HepG2 (cell line): ENCODE measurements around the gene LRRC3C. TPM values are rescaled to one million over a fixed set of nuclear protein-coding genes. Genes with fewer than 3 reads are reported as not detected.
A peak's percentile ranks its signal among the peaks of the same experiment; 100 is the strongest.

Source experiments
- ATAC-seq: fragments of 200-7000 bp; cut with Tn5 transposase; 3 replicates; pipeline ENCODE4 v1.9.1; 2020; ENCODE audit warnings: mild to moderate bottlenecking, moderate library complexity
- BruUV-seq: library from RNA; stranded (reverse); fragments of 400-500 nt; replicated peaks from 2 replicates; lab custom pipeline; 2021; lab: Mats Ljungman, UMichigan
- CTCF ChIA-PET: fragments of 300-600 bp; formaldehyde crosslinking; extraction: SDS; loops from one replicate; lab custom pipeline; 2021; ENCODE audit warnings: low total read pairs, inconsistent platforms, low intra/inter-chr PET ratio; lab: Yijun Ruan, JAX
- POLR2A ChIA-PET: fragments of 350-600 bp; sonication (Branson Sonifier 250); formaldehyde crosslinking; loops from one replicate; lab custom pipeline; 2020; ENCODE audit warnings: antibody characterized with exemption, inconsistent platforms; lab: Yijun Ruan, JAX
- DNase-seq: peaks from one replicate; pipeline ENCODE4 v3.0.0-alpha.2; 2015; ENCODE audit warnings: low spot score
- FAIRE-seq: peaks from 3 replicates; lab custom pipeline; 2011; peaks lifted over from hg19 to GRCh38; lab: Jason Lieb, UNC
- H2AFZ ChIP-seq: one replicate; pipeline ENCODE4 v1.6.1; 2011; ENCODE audit warnings: low read length, inconsistent platforms
- H3K27ac ChIP-seq: fragments of 300-600 bp; 3 replicates; pipeline ENCODE4 v1.8.0; 2011; ENCODE audit warnings: mixed run types, mild to moderate bottlenecking, mixed read lengths, low read length, inconsistent platforms; ENCODE audit not compliant: insufficient read depth; ENCODE audit errors: extremely low read length
- H3K27me3 ChIP-seq, 2 experiments: fragments of 200-600 bp in 1 of 2; 2 replicates in 1 of 2; 3 replicates in 1 of 2; pipeline versions ENCODE4 v1.6.0 to v1.8.0; 2011; ENCODE audit warnings: low read length in 2 of 2, mild to moderate bottlenecking in 2 of 2, moderate library complexity in 2 of 2, inconsistent platforms in 1 of 2; ENCODE audit not compliant: insufficient read depth in 2 of 2, control insufficient read depth in 1 of 2
- H3K36me3 ChIP-seq, 2 experiments: fragments of 200-600 bp in 1 of 2; replicated peaks in 1 of 2; 2 replicates in 1 of 2; 3 replicates in 1 of 2; pipeline versions ENCODE4 v1.5.1 to v1.8.0; 2011; ENCODE audit warnings: low read length in 2 of 2, inconsistent platforms in 1 of 2; ENCODE audit not compliant: insufficient read depth in 2 of 2, control insufficient read depth in 1 of 2
- H3K4me1 ChIP-seq: 2 replicates; pipeline ENCODE4 v1.5.1; 2012; ENCODE audit warnings: low read length, inconsistent platforms; ENCODE audit not compliant: insufficient read depth
- H3K4me2 ChIP-seq: 2 replicates; pipeline ENCODE4 v1.6.0; 2011; ENCODE audit warnings: low read depth, low read length, inconsistent platforms
- H3K4me3 ChIP-seq, 3 experiments: fragments of 200-600 bp in 1 of 3; sonication (generic), shearing (Covaris generic) in 1 of 3; replicated peaks in 1 of 3; 2 replicates each; pipeline ENCODE4 v1.5.1; 2011 to 2016; ENCODE audit warnings: low read length in 3 of 3, inconsistent platforms in 2 of 3, low read depth in 2 of 3, mild to moderate bottlenecking in 2 of 3, control low read depth in 1 of 3, mixed read lengths in 1 of 3; ENCODE audit not compliant: insufficient read depth in 1 of 3
- H3K79me2 ChIP-seq: one replicate; pipeline ENCODE4 v1.6.1; 2011; ENCODE audit warnings: low read length, inconsistent platforms; ENCODE audit not compliant: insufficient read depth
- H3K9ac ChIP-seq: 2 replicates; pipeline ENCODE4 v1.6.0; 2011; ENCODE audit warnings: mild to moderate bottlenecking, low read depth, low read length, inconsistent platforms; ENCODE audit not compliant: insufficient read depth
- H3K9me3 ChIP-seq: 2 replicates; pipeline ENCODE4 v1.5.1; 2012; ENCODE audit warnings: mild to moderate bottlenecking, low read length
- H4K20me1 ChIP-seq: 2 replicates; pipeline ENCODE4 v1.6.0; 2011; ENCODE audit warnings: inconsistent platforms, mild to moderate bottlenecking, low read length, moderate library complexity; ENCODE audit not compliant: insufficient read depth
- CEBPG ChIP-seq: IDR thresholded peaks from 2 replicates; pipeline ENCODE4 v1.6.1; 2016
- E2F1 ChIP-seq: sonication (generic); formaldehyde crosslinking; IDR thresholded peaks from 2 replicates; pipeline ENCODE4 v1.5.0; 2020; ENCODE audit warnings: missing genetic modification reagents
- FUBP1 ChIP-seq: sonication (generic); formaldehyde crosslinking; IDR thresholded peaks from 2 replicates; pipeline ENCODE4 v1.5.1; 2020; ENCODE audit warnings: missing genetic modification reagents, mild to moderate bottlenecking, borderline replicate concordance
- GABPB1 ChIP-seq: IDR thresholded peaks from 2 replicates; pipeline ENCODE4 v1.6.1; 2016; ENCODE audit warnings: mild to moderate bottlenecking, missing genetic modification reagents, moderate library complexity, missing compliant biosample characterization
- HNF4A ChIP-seq: sonication (generic); formaldehyde crosslinking; IDR thresholded peaks from 2 replicates; pipeline ENCODE4 v1.4.0; 2020; ENCODE audit warnings: missing genetic modification reagents
- HOXA5 ChIP-seq: sonication (generic); formaldehyde crosslinking; IDR thresholded peaks from 2 replicates; pipeline ENCODE4 v1.4.0; 2020; ENCODE audit warnings: missing genetic modification reagents
- KLF12 ChIP-seq: sonication (generic); formaldehyde crosslinking; IDR thresholded peaks from 2 replicates; pipeline ENCODE4 v1.4.0; 2020; ENCODE audit warnings: missing genetic modification reagents, borderline replicate concordance
- MATR3 ChIP-seq: sonication (generic); formaldehyde crosslinking; IDR thresholded peaks from 2 replicates; pipeline ENCODE4 v1.4.0; 2020; ENCODE audit warnings: missing genetic modification reagents
- MED1 ChIP-seq: sonication (generic); formaldehyde crosslinking; IDR thresholded peaks from 2 replicates; pipeline ENCODE4 v1.4.0; 2020; ENCODE audit warnings: missing genetic modification reagents
- MTA1 ChIP-seq: sonication (generic); formaldehyde crosslinking; IDR thresholded peaks from 2 replicates; pipeline ENCODE4 v1.4.0; 2020; ENCODE audit warnings: missing genetic modification reagents, mild to moderate bottlenecking, borderline replicate concordance
- ONECUT2 ChIP-seq: sonication (generic); formaldehyde crosslinking; IDR thresholded peaks from 2 replicates; pipeline ENCODE4 v1.4.0; 2020; ENCODE audit warnings: missing genetic modification reagents
- POLR2AphosphoS2 ChIP-seq: IDR thresholded peaks from 2 replicates; pipeline ENCODE4 v1.6.1; 2011; ENCODE audit warnings: low read depth, low read length, improper control_type of control experiment
- TBP ChIP-seq: sonication (generic); formaldehyde crosslinking; IDR thresholded peaks from 2 replicates; pipeline ENCODE4 v1.5.0; 2020; ENCODE audit warnings: missing genetic modification reagents
- ZFP37 ChIP-seq: sonication (generic); formaldehyde crosslinking; IDR thresholded peaks from 2 replicates; pipeline ENCODE4 v1.4.0; 2020; ENCODE audit warnings: missing genetic modification reagents, borderline replicate concordance
- ZNF121 ChIP-seq: sonication (generic); formaldehyde crosslinking; IDR thresholded peaks from 2 replicates; pipeline ENCODE4 v1.5.0; 2020; ENCODE audit warnings: mild to moderate bottlenecking, missing genetic modification reagents
- ZNF20 ChIP-seq: sonication (generic); formaldehyde crosslinking; IDR thresholded peaks from 2 replicates; pipeline ENCODE4 v1.4.0; 2020; ENCODE audit warnings: mild to moderate bottlenecking, moderate library complexity, missing genetic modification reagents
- ZNF740 ChIP-seq: sonication (generic); formaldehyde crosslinking; IDR thresholded peaks from 2 replicates; pipeline ENCODE4 v1.4.0; 2020; ENCODE audit warnings: missing genetic modification reagents
- WGBS: methylation state at CpG from one replicate; pipeline ENCODE4 v1.1.6; 2017; ENCODE audit warnings: low lambda C conversion rate; 5-methylcytosine and 5-hydroxymethylcytosine counted together
- in situ Hi-C: cut with HindIII; loops from 2 replicates; pipeline ENCODE4 v1.10.0; 2017; ENCODE audit warnings: low pct_unique_long_range_greater_than_20kb; ENCODE audit not compliant: extremely low pct_ligation_motif_present
- intact Hi-C: fragments of 100-400 bp; cut with micrococcal nuclease; formaldehyde crosslinking; loops from one replicate; pipeline ENCODE4 v1.10.0; 2022; ENCODE audit not compliant: unreplicated experiment
- polyA plus RNA-seq, 8 experiments: library from polyadenylated mRNA; depleted of rRNA in 3 of 8; stranded (reverse) in 7 of 8; unstranded in 1 of 8; fragments of >200 nt; fragmentation: Illumina TruSeq in 4 of 8; extraction: Trizol in 4 of 8; gene quantifications; 2 replicates each; pipeline versions ENCODE4 v1.2.1 to v1.2.3, GENCODE V29; 2011 to 2016; ENCODE audit warnings: low read depth in 4 of 8, missing spikeins in 1 of 8, mixed read lengths in 1 of 8; ENCODE audit not compliant: insufficient read depth in 1 of 8
- total RNA-seq, 5 experiments: library from RNA; depleted of rRNA; stranded (reverse); fragments of >200 nt; fragmentation: Illumina TruSeq; extraction: Trizol; gene quantifications; 2 replicates each; pipeline ENCODE4 v1.2.3, GENCODE V29; 2016; ENCODE audit warnings: low read depth in 1 of 5
- TF ChIP-seq, protein P1 (sequence below): sonication (generic); formaldehyde crosslinking; IDR thresholded peaks from 2 replicates; pipeline ENCODE4 v1.4.0; 2020; ENCODE audit warnings: missing genetic modification reagents
- TF ChIP-seq, protein P2 (sequence below): sonication (generic); formaldehyde crosslinking; IDR thresholded peaks from 2 replicates; pipeline ENCODE4 v1.5.0; 2020; ENCODE audit warnings: missing genetic modification reagents

The LRRC3C gene
- total and polyA plus RNA-seq, 2 of the 13 experiments (the other 11 are each of a cell fraction or from before 2014, with no cell fraction given), result 0.17 TPM; not detected in 1

DNA sequence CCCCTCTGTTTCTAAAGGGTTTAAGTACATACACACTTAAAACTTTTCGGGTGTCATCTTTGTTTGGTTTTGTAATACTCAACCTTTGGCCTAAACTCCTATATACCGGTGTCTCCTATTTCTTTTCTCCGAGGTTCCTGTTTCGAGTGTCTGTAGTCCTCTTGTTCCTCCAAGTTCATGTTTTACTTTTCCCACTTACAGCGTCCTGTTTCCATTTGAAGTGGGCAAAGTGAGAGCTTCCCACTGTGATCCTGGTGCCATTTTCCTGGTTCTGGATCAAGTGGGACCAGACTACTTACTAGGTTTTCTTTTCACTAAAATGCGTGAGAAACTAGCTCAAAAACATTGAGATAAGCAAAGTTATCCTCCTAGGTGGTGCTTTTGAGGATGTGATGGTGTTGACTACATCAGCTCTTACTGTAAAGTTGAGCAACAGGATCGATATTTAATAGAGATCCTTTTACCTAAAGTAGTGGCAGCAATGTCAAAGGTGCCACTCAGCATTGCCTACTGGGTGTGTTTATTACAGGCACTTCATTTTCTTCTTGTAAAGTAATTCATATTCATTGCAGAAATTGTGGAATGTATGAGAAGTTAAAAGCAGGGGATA, 54.3 kb downstream of the LRRC3C start:
- H3K27me3 ChIP-seq, result peaks cover 4 to 20% of the 10 kb centered on the region in 2 experiments
- peak overlapping the region; percentile 94 for H3K4me2 ChIP-seq
- ChIA-PET POLR2A (interaction anchor here (2.3 kb wide), 2 partner anchors 28 to 72 kb away, joined by 11 to 21 read pairs; partner anchors contain the start of gene MED24), CTCF (interaction anchor here (2.3 kb wide), 1 partner anchor 23 kb away, joined by 25 read pairs; no protein-coding TSS in a partner anchor)
- H3K4me3 ChIP-seq, result peak overlapping the region; percentile 92 to 96 (median 94)
- no peaks in the 10 kb centered on the region for H3K9me3 ChIP-seq
- H3K4me1 ChIP-seq, result peaks cover 25% of the 10 kb centered on the region
- FAIRE-seq (no peak), ATAC-seq (no peak), DNase-seq (no peak)
- H3K27ac ChIP-seq, result peak overlapping the region; percentile 82
- peaks cover 23 to 31% of the 10 kb centered on the region in 2 experiments for H3K36me3 ChIP-seq
- H3K79me2 ChIP-seq, result peaks cover 28% of the 10 kb centered on the region
- H2AFZ ChIP-seq, result no peak overlapping the region
- peaks cover 9% of the 10 kb centered on the region for H4K20me1 ChIP-seq
- peak overlapping the region; percentile 96 for H3K9ac ChIP-seq
- in situ Hi-C loops, result loop anchor here (5.0 kb wide), 1 partner anchor 110 kb away; no protein-coding TSS in a partner anchor
- BruUV-seq, result no TSS peak
- intact Hi-C loops, result loop anchor here (2.0 kb wide), 1 partner anchor 55 kb away; the partner anchor contains the start of genes LRRC3C and ORMDL3
- 3% methylated on average over 7 of the region's 7 CpGs for WGBS
- TF ChIP-seq ONECUT2 (CRISPR knock-in tag), result peak; percentile 65; the same call in 1 of the 2 replicates
- TF ChIP-seq, protein P1, sequence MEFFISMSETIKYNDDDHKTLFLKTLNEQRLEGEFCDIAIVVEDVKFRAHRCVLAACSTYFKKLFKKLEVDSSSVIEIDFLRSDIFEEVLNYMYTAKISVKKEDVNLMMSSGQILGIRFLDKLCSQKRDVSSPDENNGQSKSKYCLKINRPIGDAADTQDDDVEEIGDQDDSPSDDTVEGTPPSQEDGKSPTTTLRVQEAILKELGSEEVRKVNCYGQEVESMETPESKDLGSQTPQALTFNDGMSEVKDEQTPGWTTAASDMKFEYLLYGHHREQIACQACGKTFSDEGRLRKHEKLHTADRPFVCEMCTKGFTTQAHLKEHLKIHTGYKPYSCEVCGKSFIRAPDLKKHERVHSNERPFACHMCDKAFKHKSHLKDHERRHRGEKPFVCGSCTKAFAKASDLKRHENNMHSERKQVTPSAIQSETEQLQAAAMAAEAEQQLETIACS (CRISPR knock-in tag), result 0 out of 2 replicates have a peak, but pooled peaks have one; percentile 7
- TF ChIP-seq KLF12, result 0 out of 2 replicates have a peak, but pooled peaks have one; percentile 27
- TF ChIP-seq MTA1, result no peak
- TF ChIP-seq ZNF121 (CRISPR knock-in tag), result no peak
- TF ChIP-seq FUBP1, result no peak
- no peak for TF ChIP-seq ZNF20 (CRISPR knock-in tag)
- 0 out of 2 replicates have a peak, but pooled peaks have one; percentile 44 for TF ChIP-seq ZNF740
- TF ChIP-seq CEBPG (CRISPR knock-in tag), result peak; percentile 44
- TF ChIP-seq MATR3 (CRISPR knock-in tag), result no peak
- TF ChIP-seq HOXA5, result 0 out of 2 replicates have a peak, but pooled peaks have one; percentile 12
- TF ChIP-seq, protein P2, sequence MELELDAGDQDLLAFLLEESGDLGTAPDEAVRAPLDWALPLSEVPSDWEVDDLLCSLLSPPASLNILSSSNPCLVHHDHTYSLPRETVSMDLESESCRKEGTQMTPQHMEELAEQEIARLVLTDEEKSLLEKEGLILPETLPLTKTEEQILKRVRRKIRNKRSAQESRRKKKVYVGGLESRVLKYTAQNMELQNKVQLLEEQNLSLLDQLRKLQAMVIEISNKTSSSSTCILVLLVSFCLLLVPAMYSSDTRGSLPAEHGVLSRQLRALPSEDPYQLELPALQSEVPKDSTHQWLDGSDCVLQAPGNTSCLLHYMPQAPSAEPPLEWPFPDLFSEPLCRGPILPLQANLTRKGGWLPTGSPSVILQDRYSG (CRISPR knock-in tag), result 0 out of 2 replicates have a peak, but pooled peaks have one; percentile 51
- 0 out of 2 replicates have a peak, but pooled peaks have one; percentile 38 for TF ChIP-seq TBP (CRISPR knock-in tag)
- TF ChIP-seq GABPB1 (CRISPR knock-in tag), result no peak
- 0 out of 2 replicates have a peak, but pooled peaks have one; percentile 14 for TF ChIP-seq E2F1 (CRISPR knock-in tag)
- TF ChIP-seq ZFP37, result 0 out of 2 replicates have a peak, but pooled peaks have one; percentile 69
- TF ChIP-seq POLR2AphosphoS2, result 0 out of 2 replicates have a peak, but pooled peaks have one; percentile 53
- TF ChIP-seq HNF4A (CRISPR knock-in tag), result 0 out of 2 replicates have a peak, but pooled peaks have one; percentile 7
- TF ChIP-seq MED1, result peak; percentile 22; the same call in 1 of the 2 replicates
